Astrocyte of the spinal cord (primary cell): Measurements from ENCODE around the gene PCYOX1L.

Source experiments
- DNase-seq: peaks from one replicate; pipeline ENCODE4 v3.0.0; 2011; ENCODE audit warnings: low read depth, low spot score
- H3K4me3 ChIP-seq: 2 replicates; pipeline ENCODE4 v1.5.1; 2011; ENCODE audit warnings: low read depth, mild to moderate bottlenecking, low read length, moderate library complexity
- in situ Hi-C: cut with HindIII; loops from 2 replicates; pipeline ENCODE4 v1.10.0; 2017; ENCODE audit warnings: low sequenced_read_pairs
- TF ChIP-seq, protein P1 (sequence below): IDR thresholded peaks from 2 replicates; pipeline ENCODE4 v1.5.1; 2012; ENCODE audit warnings: low read depth, mild to moderate bottlenecking, low read length, inconsistent platforms

The PCYOX1L gene

DNA sequence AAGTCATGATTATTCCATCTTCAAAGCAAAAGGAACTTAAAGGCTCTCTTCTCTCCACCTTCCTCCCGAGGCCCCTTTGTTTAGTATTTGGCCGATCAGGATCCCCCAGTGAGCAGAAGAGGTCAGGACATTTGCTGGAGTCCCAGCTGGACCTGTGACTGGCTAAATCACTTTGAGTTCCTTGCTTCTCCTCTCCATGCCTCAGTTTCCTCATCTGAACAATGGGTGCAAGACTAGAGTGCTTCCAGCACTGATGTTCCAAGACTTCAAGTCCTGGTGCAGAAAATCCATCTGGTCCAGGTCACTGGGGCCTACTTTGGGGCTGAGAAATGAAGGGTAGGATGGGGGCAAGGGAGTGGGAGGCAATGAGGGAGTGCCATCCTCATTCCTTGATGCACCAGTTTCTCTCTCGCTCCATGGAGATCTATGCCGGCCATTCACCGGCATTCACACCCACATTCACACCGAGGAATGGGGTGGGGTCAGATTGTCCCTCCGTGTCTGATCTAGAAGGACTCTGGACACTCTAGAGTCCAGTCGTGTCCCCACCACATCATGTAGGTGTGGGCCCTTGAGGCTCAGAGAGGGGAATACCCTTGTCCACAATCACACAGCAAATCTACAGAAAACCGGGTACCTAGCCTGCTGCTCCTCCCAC lies 60.0 kb downstream of the PCYOX1L start:
- in situ Hi-C loops, result no loop called here
- no peak overlapping the region for H3K4me3 ChIP-seq
- TF ChIP-seq, protein P1, sequence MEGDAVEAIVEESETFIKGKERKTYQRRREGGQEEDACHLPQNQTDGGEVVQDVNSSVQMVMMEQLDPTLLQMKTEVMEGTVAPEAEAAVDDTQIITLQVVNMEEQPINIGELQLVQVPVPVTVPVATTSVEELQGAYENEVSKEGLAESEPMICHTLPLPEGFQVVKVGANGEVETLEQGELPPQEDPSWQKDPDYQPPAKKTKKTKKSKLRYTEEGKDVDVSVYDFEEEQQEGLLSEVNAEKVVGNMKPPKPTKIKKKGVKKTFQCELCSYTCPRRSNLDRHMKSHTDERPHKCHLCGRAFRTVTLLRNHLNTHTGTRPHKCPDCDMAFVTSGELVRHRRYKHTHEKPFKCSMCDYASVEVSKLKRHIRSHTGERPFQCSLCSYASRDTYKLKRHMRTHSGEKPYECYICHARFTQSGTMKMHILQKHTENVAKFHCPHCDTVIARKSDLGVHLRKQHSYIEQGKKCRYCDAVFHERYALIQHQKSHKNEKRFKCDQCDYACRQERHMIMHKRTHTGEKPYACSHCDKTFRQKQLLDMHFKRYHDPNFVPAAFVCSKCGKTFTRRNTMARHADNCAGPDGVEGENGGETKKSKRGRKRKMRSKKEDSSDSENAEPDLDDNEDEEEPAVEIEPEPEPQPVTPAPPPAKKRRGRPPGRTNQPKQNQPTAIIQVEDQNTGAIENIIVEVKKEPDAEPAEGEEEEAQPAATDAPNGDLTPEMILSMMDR, result no peak
- DNase-seq, result no peak

DNA sequence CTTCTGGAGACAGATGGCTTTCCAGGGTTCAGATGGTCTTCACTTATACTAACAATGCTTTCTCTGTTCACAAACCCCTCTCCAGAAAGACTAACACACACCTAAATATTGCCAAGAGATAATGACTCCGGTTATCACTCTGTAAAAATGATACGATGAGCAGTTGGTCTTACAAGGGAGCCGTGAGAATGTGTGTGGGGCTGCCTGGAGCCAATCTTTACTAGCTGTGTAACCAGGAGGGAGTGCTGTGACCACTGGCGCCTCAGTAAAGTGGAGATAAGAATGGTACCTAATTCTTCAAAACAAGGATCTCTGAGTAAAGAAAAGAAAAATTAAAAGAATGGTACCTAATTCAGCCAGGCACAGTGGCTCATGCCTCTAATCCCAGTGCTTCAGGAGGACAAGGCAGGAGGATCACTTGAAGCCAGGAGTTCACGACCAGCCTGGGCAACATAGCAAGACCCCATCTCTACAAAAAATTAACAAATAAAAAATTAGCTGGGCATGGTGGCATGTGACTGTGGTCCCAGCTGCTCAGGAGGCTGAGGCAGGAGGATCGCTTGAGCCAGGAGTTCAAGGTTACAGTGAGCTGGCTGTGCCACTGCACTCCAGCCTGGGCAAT lies 61.2 kb downstream of the PCYOX1L start:
- in situ Hi-C loops, result no loop called here
- TF ChIP-seq, protein P1, result no peak
- H3K4me3 ChIP-seq, result no peak overlapping the region
- no peak for DNase-seq
